Fibroblast of villous mesenchyme (primary cell): ENCODE data around the gene FBN1. TPM values are rescaled to one million over a fixed set of nuclear protein-coding genes. Genes with fewer than 3 reads are reported as not detected.

Source experiments
- DNase-seq: peaks from one replicate; pipeline ENCODE4 v3.0.0-alpha.2; 2010; ENCODE audit warnings: low read depth
- H3K4me3 ChIP-seq: 2 replicates; pipeline ENCODE4 v1.5.1; 2011; ENCODE audit warnings: low read depth, mild to moderate bottlenecking, low read length
- CTCF ChIP-seq: IDR thresholded peaks from 2 replicates; pipeline ENCODE4 v1.5.1; 2012; ENCODE audit warnings: low read depth, mild to moderate bottlenecking, low read length; ENCODE audit not compliant: insufficient read depth
- total RNA-seq: library from RNA; depleted of rRNA; stranded (reverse); fragments of >200 nt; gene quantifications from 2 replicates; pipeline ENCODE4 v1.2.3, GENCODE V29; 2012

Gene FBN1
- total RNA-seq, 1 donor, result 333 TPM

- peak; percentile 71 for DNase-seq
- H3K4me3 ChIP-seq, result no peak overlapping the region
Measured at GRCh38 chr15:48544778-48545177, 100.7 kb downstream of the FBN1 start.

GRCh38 chr15:48541341-48542278, 103.9 kb downstream of the FBN1 start:
- peak; percentile 88 for DNase-seq
- H3K4me3 ChIP-seq, result peak overlapping the region; percentile 26
- no peak for TF ChIP-seq CTCF

More at GRCh38 chr15:48544778-48545177, 100.7 kb downstream of the FBN1 start:
- no peak for TF ChIP-seq CTCF

- no peak for TF ChIP-seq CTCF
- DNase-seq, result no peak
- no peak overlapping the region for H3K4me3 ChIP-seq
Measured at GRCh38 chr15:48540756-48541155, 104.8 kb downstream of the FBN1 start.

GRCh38 chr15:48538941-48539340, 106.6 kb downstream of the FBN1 start:
- no peak overlapping the region for H3K4me3 ChIP-seq
- no peak for TF ChIP-seq CTCF
- no peak for DNase-seq

GRCh38 chr15:48537271-48538113, 108.0 kb downstream of the FBN1 start:
- no peak overlapping the region for H3K4me3 ChIP-seq
- DNase-seq, result no peak
- no peak for TF ChIP-seq CTCF

- H3K4me3 ChIP-seq, result no peak overlapping the region
- peak; percentile 44 for DNase-seq
- no peak for TF ChIP-seq CTCF
Measured at GRCh38 chr15:48536681-48537091, 108.8 kb downstream of the FBN1 start.
